ENCODE data around the gene PARP14. TPM values are rescaled to one million over a fixed set of nuclear protein-coding genes. Genes with fewer than 3 reads are reported as not detected.
"Not testable (repeated sequence)": the region's sequence is repeated elsewhere in the genome, so short reads cannot be mapped to it uniquely, and the experiment has no call there.

Gene PARP14
- polyA plus RNA-seq, 1 experiment, result 13.2 TPM

DNA sequence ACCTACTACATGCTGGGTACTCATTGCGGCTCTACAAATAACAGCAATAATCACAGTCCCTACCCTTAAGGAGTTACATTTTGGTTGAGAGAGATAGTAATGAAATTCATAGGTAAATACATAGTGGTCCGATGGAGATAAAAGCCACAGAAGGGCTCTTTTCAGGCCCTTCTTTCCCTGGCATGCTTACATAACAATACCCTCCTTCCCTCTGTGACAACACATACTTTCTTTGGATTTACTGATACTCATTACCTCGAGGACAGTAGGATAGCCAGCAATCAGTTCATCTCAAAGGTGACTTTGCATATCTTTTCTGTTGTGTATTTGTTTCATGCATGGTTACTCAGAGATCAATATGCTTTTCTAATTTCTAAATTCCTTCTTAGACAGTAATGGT is 58.5 kb downstream of the PARP14 start:
- H3K27me3 ChIP-seq (ENCODE audit: control insufficient read depth, insufficient read depth, low read length), result no peaks in the 10 kb centered on the region
- POLR2A ChIA-PET, result no interaction called here
- TF ChIP-seq, protein P1, sequence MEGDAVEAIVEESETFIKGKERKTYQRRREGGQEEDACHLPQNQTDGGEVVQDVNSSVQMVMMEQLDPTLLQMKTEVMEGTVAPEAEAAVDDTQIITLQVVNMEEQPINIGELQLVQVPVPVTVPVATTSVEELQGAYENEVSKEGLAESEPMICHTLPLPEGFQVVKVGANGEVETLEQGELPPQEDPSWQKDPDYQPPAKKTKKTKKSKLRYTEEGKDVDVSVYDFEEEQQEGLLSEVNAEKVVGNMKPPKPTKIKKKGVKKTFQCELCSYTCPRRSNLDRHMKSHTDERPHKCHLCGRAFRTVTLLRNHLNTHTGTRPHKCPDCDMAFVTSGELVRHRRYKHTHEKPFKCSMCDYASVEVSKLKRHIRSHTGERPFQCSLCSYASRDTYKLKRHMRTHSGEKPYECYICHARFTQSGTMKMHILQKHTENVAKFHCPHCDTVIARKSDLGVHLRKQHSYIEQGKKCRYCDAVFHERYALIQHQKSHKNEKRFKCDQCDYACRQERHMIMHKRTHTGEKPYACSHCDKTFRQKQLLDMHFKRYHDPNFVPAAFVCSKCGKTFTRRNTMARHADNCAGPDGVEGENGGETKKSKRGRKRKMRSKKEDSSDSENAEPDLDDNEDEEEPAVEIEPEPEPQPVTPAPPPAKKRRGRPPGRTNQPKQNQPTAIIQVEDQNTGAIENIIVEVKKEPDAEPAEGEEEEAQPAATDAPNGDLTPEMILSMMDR (IDR thresholded peaks at IDR 0.05; ENCODE audit: insufficient read depth, low read depth, low read length), result no peak
- CTCF ChIA-PET, result no interaction called here
- no peak for DNase-seq (ENCODE audit: low read depth)
- no peak overlapping the region for H3K4me3 ChIP-seq (ENCODE audit: low read depth, low read length)
- H3K36me3 ChIP-seq (ENCODE audit: control insufficient read depth, insufficient read depth, low read length), result 0 out of 2 replicates have a peak, but pooled peaks cover 2% of the 10 kb centered on the region

DNA sequence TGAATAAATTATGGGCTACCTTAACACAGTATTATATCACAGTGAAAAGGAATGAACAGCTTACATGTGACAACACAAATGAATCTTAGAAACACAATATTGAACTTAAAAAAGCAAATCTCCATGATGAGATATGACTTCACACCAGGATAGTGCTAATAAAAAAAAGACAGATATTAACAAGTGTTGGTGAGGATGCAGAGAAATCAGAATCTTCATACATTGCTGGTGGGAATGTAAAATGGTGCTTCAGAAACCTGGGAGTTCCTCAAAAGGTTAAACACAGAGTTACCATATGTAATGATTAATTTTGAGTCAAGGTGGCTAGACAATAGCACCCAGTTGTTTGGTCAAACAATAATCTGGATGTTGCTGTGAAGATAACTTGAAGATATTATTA is 61.6 kb downstream of the PARP14 start:
- no peak for DNase-seq (ENCODE audit: low read depth)
- Histone ChIP-seq H3K4me3 (ENCODE audit: low read depth, low read length) (no peak overlapping the region), H3K27me3 (ENCODE audit: control insufficient read depth, insufficient read depth, low read length) (no peaks in the 10 kb centered on the region), H3K36me3 (ENCODE audit: control insufficient read depth, insufficient read depth, low read length) (0 out of 2 replicates have a peak, but pooled peaks cover 2% of the 10 kb centered on the region)
- TF ChIP-seq, protein P1 (IDR thresholded peaks at IDR 0.05; ENCODE audit: insufficient read depth, low read depth, low read length), result no peak
- POLR2A ChIA-PET, result no interaction called here
- CTCF ChIA-PET, result no interaction called here

DNA sequence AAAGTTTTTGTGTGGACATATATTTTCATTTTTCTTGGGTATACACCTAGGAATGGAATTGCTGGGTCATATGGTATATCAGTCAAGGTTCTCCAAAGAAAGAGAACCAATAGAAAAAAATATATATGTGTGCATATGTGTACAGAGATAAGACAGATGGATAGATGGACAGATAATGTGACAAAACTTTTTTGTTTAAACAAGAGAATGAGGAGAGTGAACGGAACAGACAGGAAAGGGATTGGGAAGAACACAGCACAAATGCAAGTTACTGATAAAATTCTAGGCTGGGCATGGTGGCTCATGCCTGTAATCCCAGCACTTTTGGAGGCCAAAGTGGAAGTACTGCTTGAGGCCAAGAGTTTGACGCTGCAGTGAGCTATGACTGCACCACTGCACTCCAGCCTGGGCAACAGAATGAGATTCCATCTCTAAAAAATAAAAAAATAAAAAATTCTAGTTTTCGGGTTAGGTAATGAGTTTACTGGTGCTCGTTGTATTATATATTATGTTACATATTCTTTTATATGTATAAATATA is 63.0 kb downstream of the PARP14 start:
- no peak overlapping the region for H3K4me3 ChIP-seq (ENCODE audit: low read depth, low read length)
- 0 out of 2 replicates have a peak, but pooled peaks cover 2% of the 10 kb centered on the region for H3K36me3 ChIP-seq (ENCODE audit: control insufficient read depth, insufficient read depth, low read length)
- TF ChIP-seq, protein P1 (IDR thresholded peaks at IDR 0.05; ENCODE audit: insufficient read depth, low read depth, low read length), result no peak
- H3K27me3 ChIP-seq (ENCODE audit: control insufficient read depth, insufficient read depth, low read length), result no peaks in the 10 kb centered on the region
- DNase-seq (ENCODE audit: low read depth), result no peak
- CTCF ChIA-PET, result interaction anchor here (0.9 to 3.2 kb wide), 3 partner anchors 11 to 285 kb away, joined by 4 to 14 read pairs (median 7); no protein-coding TSS in a partner anchor
- POLR2A ChIA-PET, result no interaction called here

DNA sequence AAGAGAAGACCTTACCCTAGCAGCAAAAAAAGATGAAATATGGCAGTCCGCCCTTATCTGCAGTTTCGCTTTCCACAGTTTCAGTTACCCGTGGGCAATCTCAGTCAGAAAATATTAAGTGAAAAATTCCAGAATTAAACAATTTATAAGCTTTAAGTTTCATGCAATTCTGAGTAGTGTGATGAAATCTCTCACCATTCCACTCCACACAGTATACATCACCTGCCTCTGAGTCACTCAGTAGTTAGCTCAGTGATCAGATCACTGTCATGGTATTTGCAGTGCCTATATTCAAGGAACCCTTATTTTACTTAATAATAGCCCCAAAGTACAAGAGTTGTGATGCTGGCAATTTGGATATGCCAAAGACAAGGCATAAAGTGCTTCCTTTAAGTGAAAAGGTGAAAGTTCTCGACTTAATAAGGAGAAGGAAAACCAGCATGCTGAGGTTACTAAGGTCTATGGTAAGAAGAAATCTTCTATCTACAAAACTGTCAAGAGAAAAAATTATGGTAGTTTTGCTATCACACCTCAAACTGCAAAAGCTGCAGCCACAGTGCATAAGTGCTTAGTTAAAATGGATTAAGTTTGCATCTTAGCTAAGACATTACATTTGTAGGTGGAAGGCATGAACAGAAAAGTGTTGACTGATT is 64.9 kb downstream of the PARP14 start:
- no peak overlapping the region for H3K4me3 ChIP-seq (ENCODE audit: low read depth, low read length)
- no peaks in the 10 kb centered on the region for H3K27me3 ChIP-seq (ENCODE audit: control insufficient read depth, insufficient read depth, low read length)
- ChIA-PET POLR2A (interaction anchor here (0.6 to 1.4 kb wide), 2 partner anchors 13 to 14 kb away, joined by 3 to 6 read pairs; no protein-coding TSS in a partner anchor), CTCF (interaction anchor here (1.7 to 3.2 kb wide), 2 partner anchors 10 to 11 kb away, joined by 5 to 14 read pairs; no protein-coding TSS in a partner anchor)
- TF ChIP-seq, protein P1 (IDR thresholded peaks at IDR 0.05; ENCODE audit: insufficient read depth, low read depth, low read length), result no peak
- peak; percentile 15 for DNase-seq (ENCODE audit: low read depth)
- H3K36me3 ChIP-seq (ENCODE audit: control insufficient read depth, insufficient read depth, low read length), result 0 out of 2 replicates have a peak, but pooled peaks cover 1% of the 10 kb centered on the region

DNA sequence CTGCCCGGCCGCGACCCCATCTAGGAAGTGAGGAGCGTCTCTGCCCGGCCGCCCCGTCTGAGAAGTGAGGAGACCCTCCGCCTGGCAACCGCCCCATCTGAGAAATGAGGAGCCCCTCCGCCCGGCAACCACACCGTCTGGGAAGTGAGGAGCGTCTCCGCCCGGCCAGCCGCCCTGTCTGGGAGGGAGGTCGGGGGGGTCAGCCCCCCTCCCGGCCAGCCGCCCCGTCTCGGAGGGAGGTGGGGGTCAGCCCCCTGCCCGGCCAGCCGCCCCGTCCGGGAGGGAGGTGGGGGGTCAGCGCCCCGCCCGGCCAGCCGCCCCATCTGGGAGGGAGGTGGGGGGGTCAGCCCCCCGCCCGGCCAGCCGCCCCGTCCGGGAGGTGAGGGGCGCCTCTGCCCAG is 66.7 kb downstream of the PARP14 start:
- H3K36me3 ChIP-seq (ENCODE audit: control insufficient read depth, insufficient read depth, low read length); H3K4me3 ChIP-seq (ENCODE audit: low read depth, low read length); DNase-seq (ENCODE audit: low read depth); CTCF ChIA-PET; H3K27me3 ChIP-seq (ENCODE audit: control insufficient read depth, insufficient read depth, low read length); POLR2A ChIA-PET: not testable (repeated sequence)

Data from BJ (cell line).